Activated T-cell treated with anti-CD3 and anti-CD28 coated beads, Interleukin-2, amount 50 U/mL, for 4 hours (primary cell): ENCODE measurements around the gene MAN1A1. TPM values are rescaled to one million over a fixed set of nuclear protein-coding genes. Genes with fewer than 3 reads are reported as not detected.

ENCODE experiments used
- ATAC-seq, 2 donors: fragments of 200-7000 bp; cut with Tn5 transposase; one replicate each; pipeline ENCODE4 v1.10.0; 2021
- DNase-seq: peaks from one replicate; pipeline ENCODE4 v3.0.0-alpha.2; 2020
- H3K27me3 Mint-ChIP-seq: one replicate; pipeline ENCODE4 v1.8.0; 2021; ENCODE audit warnings: low read depth, mixed read lengths
- H3K36me3 Mint-ChIP-seq: one replicate; pipeline ENCODE4 v1.8.0; 2022; ENCODE audit warnings: mixed read lengths; ENCODE audit not compliant: insufficient read depth
- H3K4me1 Mint-ChIP-seq: one replicate; pipeline ENCODE4 v1.8.0; 2021; ENCODE audit warnings: low read depth, mixed read lengths
- H3K4me3 Mint-ChIP-seq: one replicate; pipeline ENCODE4 v1.8.0; 2021; ENCODE audit warnings: mild to moderate bottlenecking, moderate library complexity, mixed read lengths
- H3K9me3 Mint-ChIP-seq: one replicate; pipeline ENCODE4 v1.8.0; 2021; ENCODE audit warnings: mixed read lengths
- total RNA-seq, 3 donors: library from RNA; stranded (reverse); gene quantifications; one replicate each; pipeline ENCODE4 v1.2.1, GENCODE V29; 2021

The MAN1A1 gene
- total RNA-seq, 3 donors from 2014 or later: 28.5 to 33.6 (median 31.2) TPM

DNA sequence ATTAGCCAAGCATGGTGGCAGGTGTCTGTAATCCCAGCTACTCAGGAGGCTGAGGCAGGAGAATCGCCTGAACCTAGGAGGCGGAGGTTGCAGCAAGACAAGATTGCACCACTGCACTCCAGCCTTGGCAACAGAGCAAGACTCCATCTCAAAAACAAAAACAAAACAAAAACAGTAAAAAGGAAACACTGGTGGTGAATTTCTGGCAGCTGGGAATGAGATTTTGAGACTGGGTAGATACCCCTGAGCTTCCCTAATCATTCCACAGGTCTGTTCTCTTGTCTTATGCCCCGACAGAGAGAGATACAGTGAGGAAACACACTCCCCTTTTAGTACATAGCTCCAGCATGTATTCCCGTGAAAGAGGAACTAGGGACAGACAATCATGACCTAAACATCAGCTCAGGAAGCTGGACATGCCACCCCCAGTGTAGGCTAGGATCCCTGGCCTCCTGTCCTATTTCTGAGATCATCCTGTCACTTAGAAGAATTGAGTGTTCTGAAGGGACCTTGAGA is 9.6 kb downstream of the MAN1A1 start:
- Mint-ChIP-seq H3K36me3 (peaks cover 8% of the 10 kb centered on the region), H3K9me3 (no peaks in the 10 kb centered on the region), H3K4me1 (peaks cover 54% of the 10 kb centered on the region), H3K4me3 (no peak overlapping the region), H3K27me3 (no peaks in the 10 kb centered on the region)
- DNase-seq (no peak), ATAC-seq (no peak)

DNA sequence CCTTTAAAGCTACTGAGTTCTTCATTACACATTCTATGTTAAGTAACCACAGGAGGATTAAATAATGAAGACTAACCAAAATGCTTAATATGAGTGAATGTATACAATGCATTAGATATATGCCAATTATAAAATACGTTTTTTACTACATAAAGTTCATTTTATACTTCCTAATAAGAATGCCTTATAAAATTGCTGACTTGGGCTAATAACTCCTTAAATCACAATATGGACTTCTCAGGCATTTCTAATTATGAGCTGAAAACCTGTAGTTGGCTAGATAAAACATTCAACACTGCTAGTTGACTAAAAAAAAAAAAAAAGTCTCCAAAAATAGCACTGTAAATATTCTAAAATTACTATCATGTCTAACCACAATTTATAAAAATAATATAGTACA is 11.8 kb downstream of the MAN1A1 start:
- H3K27me3 Mint-ChIP-seq: no peaks in the 10 kb centered on the region
- peaks cover 39% of the 10 kb centered on the region for H3K4me1 Mint-ChIP-seq
- DNase-seq (no peak), ATAC-seq (no peak)
- H3K36me3 Mint-ChIP-seq: peaks cover 8% of the 10 kb centered on the region
- no peaks in the 10 kb centered on the region for H3K9me3 Mint-ChIP-seq
- no peak overlapping the region for H3K4me3 Mint-ChIP-seq

DNA sequence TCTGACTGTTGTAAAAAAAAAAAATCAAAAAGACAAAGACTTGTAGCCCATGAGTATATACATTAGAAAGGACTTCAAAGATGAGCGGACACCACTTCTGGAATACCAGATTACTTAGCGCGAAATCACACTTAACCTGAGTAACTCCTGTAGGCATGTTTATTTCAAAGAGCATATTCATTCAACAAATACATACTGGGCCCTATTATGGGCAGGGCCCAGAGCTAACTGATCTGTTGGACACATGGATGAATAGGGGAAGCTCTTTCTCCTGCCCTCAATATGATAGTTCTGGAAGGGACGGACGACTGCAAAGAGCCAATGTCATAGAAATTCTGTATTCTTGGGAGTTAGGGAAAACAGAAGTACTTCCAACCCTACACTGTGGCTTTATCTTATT is 12.3 kb downstream of the MAN1A1 start:
- no peaks in the 10 kb centered on the region for H3K9me3 Mint-ChIP-seq
- H3K4me1 Mint-ChIP-seq: peaks cover 37% of the 10 kb centered on the region
- no peak for DNase-seq

DNA sequence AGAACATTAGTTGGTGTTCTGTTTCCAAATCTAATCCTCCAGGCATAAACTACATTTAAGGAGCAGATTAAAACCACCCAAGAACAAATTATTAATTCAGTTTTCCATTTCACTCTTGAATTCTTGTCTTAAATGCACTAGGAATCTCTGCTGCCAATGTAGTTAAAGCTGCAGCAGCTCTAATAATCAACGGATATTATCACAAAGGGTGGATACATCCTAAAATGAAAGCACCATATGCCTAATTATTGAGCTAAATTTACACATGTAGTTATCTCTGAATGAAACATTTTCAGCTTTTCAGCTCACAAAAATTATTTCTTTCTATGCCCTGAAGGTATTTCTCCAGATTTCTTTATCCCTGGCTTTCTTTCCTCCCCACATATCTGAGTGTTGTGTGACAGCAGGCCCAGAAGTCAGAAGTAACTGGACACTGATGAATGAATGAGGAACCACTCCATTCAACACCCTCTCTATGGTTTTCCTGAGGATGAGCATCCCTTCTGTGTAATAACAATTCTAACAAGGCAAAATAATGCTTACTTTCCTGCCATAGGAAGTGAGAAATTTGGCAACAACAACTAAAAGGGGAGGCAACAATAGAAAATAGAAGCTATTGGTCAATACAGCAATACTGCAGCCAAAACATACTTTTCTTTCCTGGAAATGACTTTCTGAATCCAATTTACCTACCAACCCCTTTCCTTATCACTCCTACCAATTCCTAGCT is 14.9 kb downstream of the MAN1A1 start:
- no peak for ATAC-seq
- no peaks in the 10 kb centered on the region for H3K27me3 Mint-ChIP-seq

More for the DNA sequence above, 12.3 kb downstream of the MAN1A1 start:
- no peak for ATAC-seq
- Mint-ChIP-seq H3K36me3 (peaks cover 8% of the 10 kb centered on the region), H3K4me3 (no peak overlapping the region), H3K27me3 (no peaks in the 10 kb centered on the region)

DNA sequence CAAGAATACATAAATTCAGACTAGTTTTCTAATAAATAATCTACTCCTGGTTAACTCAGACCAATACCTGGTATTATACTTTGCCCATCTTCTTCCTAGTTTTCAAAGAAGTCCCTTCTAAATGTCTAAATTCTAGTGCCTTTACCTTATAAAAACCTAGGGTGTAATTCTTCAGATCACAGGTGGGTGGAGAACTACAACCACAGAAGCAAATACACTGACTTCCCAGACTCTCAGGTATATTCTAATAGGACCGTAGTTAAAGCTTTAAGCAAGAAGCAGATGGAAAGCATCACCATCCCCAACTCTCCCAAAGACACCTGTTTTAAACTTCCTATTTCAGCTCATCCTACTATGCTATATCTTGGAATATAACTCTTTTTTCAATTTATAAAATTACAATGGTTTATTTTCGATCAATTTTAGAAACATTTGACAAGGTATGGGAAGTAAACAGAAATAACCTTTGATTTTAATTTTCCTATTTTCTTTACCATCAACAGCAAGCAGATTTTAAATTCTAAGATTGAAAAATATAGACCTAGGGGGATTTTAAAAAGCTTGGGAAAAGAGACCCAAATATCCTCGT is 15.8 kb downstream of the MAN1A1 start:
- no peak overlapping the region for H3K4me3 Mint-ChIP-seq
- H3K9me3 Mint-ChIP-seq: no peaks in the 10 kb centered on the region
- H3K36me3 Mint-ChIP-seq: peaks cover 14% of the 10 kb centered on the region
- no peaks in the 10 kb centered on the region for H3K27me3 Mint-ChIP-seq
- DNase-seq (no peak), ATAC-seq (no peak)
- H3K4me1 Mint-ChIP-seq: peaks cover 33% of the 10 kb centered on the region

More for the DNA sequence above, 14.9 kb downstream of the MAN1A1 start:
- Mint-ChIP-seq H3K9me3 (no peaks in the 10 kb centered on the region), H3K4me1 (peaks cover 38% of the 10 kb centered on the region), H3K36me3 (peaks cover 13% of the 10 kb centered on the region), H3K4me3 (no peak overlapping the region)
- DNase-seq: no peak

DNA sequence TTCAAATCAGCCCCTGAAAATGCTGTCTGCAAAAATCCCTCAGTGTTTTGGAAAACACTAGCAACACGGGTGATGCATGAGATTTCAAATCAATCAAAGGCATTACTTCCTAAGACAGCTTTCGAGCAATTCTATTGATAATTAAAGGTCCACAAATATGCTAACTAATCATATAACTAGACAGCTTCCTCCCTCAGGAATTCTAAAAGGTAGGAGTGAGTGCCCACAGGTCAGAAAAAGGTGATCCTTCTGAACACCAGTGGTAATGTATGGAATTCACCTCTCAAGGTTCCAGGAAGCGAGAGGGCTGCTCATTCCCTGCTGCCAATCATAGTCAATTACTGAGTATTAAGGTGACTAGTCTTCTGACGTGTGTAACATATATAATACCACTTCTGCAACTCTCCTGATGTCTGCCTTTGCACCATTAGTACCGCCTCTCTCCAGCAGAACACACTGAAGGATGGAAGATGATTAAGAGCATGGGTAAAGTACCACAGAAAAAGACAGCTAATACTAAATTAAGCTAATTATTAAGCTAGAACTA is 16.4 kb downstream of the MAN1A1 start:
- H3K27me3 Mint-ChIP-seq: no peaks in the 10 kb centered on the region
- no peak for DNase-seq
- ATAC-seq: no peak

DNA sequence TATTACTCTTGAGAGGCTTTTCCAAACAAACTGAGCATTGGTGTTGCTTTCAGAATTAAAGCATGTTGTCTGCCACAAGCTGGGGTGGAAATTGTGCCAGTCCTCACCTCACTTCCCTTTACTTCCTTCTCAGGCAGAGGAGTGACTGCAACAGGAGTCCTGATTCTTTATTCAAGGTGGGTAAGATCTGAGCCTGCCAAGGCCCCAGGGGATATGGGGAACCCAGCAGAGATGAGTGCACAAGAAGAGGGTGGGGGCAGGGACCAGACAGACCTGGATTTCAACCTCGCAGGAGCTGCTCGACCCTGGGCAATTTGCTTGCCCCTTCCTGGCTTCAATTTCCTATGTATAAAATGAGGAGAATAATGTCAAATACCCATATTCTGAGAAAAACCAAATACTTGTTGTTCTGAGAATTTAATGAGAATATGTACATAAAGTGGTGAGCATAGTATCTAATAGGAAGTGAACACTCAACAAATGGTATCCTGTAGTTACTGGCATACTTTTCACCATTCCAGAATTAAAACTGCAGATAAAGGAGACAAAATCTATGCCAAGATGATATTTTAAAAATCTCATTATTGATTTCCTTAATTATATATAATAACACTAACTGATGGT is 17.8 kb downstream of the MAN1A1 start:
- ATAC-seq: no peak
- Mint-ChIP-seq H3K4me1 (peaks cover 25% of the 10 kb centered on the region), H3K36me3 (peaks cover 12% of the 10 kb centered on the region), H3K27me3 (no peaks in the 10 kb centered on the region), H3K9me3 (no peaks in the 10 kb centered on the region), H3K4me3 (no peak overlapping the region)
- no peak for DNase-seq

More for the DNA sequence above, 16.4 kb downstream of the MAN1A1 start:
- H3K9me3 Mint-ChIP-seq: no peaks in the 10 kb centered on the region
- no peak overlapping the region for H3K4me3 Mint-ChIP-seq
- H3K4me1 Mint-ChIP-seq: peaks cover 33% of the 10 kb centered on the region
- peaks cover 14% of the 10 kb centered on the region for H3K36me3 Mint-ChIP-seq

DNA sequence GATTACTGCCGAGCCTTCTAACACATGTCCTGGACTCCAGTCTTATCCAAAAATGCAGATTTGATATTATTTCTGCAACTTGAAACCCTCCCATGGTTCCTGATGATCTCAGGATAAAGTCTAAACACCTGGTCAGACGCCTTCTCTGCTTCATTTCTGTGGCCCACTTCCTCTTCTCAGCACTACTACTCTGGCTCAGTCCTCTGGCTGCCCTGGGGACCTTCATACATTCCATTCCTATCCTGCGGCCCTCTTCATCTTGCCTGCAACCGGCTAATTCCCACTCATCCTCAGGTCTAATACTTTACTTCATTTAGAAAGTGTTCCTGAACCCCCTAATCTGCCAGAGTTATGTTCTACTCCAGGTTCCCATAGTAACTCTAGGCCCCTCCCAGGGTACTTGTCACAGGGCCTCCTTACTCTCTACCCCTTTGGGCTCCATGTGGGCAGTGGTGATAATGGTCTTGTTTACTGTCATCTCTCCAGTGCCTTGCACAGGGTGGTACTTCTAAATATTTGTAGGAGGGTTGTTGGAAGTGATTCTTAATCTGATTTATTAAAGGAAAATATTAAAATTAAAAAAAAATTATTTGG is 18.9 kb downstream of the MAN1A1 start:
- Mint-ChIP-seq H3K4me3 (no peak overlapping the region), H3K27me3 (no peaks in the 10 kb centered on the region), H3K4me1 (peaks cover 16% of the 10 kb centered on the region), H3K9me3 (no peaks in the 10 kb centered on the region), H3K36me3 (peaks cover 18% of the 10 kb centered on the region)
- no peak for ATAC-seq
- DNase-seq: no peak

DNA sequence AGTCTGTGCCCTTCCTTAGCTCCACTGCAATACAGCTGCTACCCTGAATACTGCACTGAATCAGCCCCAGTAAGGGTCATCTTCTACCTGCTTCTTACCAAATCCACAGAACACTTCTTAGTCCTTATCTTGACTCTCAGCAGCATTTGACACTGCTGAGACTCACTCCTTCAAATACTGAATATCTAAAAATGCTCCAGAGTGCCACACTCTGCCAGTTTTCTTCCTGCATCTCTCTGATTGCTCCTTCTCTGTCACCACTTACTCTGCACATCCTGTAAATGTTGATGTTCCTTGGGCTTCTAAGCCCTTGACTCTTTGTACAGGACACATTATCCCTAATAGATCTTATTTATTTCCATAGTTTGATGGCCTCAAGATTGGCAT is 19.8 kb downstream of the MAN1A1 start:
- Mint-ChIP-seq H3K9me3 (no peaks in the 10 kb centered on the region), H3K4me1 (peaks cover 10% of the 10 kb centered on the region), H3K27me3 (no peaks in the 10 kb centered on the region), H3K4me3 (no peak overlapping the region), H3K36me3 (peaks cover 14% of the 10 kb centered on the region)
- DNase-seq (no peak), ATAC-seq (no peak)

DNA sequence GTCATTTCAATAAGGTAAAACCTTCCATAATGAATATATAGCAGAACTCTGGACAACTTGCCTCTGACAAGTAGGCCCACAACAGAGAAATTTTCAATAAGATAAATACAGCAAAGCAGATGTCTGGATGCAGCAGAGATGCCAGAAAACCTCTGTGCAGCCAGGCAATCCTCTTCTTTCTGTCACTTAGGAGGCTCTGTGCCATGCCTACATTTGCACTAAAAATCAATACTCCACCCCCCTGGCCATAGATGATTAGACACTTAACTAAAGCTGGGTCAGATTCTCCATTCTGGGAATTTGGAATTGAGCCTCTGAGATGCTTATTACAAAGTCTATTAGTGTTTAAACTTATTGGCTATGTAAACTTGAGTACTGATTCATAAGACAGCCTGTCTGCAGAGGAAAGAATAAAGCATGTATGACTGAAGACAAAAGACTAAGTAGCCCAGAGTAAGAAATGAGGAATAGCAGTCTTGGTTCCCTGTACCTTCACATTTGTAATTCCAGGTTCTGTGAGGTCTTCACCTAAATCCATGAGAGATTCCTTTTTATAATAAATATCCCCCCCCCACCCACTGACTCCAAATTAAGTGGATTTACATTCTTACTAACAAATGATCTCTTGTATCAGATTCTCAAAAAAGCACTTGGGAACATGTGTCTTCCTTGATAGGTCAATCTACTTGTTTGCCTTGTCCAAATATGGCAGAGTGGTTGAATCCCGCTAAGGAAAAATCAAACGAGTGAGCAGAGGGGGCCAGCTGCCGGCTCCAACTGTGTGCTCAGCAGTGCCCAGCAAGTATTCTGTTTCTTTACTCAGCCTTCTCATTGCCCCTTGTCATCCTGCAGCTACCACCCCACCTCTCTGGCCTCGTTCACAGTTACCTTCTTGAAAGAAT is 20.4 kb downstream of the MAN1A1 start:
- Mint-ChIP-seq H3K9me3 (no peaks in the 10 kb centered on the region), H3K4me3 (no peak overlapping the region), H3K27me3 (no peaks in the 10 kb centered on the region), H3K4me1 (peaks cover 10% of the 10 kb centered on the region), H3K36me3 (peaks cover 14% of the 10 kb centered on the region)
- no peak for ATAC-seq
- no peak for DNase-seq

DNA sequence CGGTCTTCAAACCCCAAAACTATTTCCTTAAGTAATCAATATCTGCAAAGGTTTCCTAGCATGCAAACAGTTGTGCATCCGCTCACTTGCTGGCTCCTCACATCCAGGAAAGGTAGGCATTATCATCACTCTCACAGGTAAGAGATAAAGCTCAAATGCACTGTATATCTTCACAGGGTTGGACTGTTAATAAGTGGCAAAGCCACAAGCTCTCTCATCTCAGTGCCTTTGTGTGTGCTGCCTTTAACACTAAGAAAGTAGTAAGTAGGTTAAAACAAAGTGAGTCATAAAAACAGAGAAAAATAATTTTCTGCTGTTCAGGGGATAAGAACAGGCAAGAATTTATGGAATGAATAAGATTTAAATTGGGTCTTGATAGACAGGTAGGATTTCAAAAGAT is 21.3 kb downstream of the MAN1A1 start:
- Mint-ChIP-seq H3K9me3 (no peaks in the 10 kb centered on the region), H3K27me3 (no peaks in the 10 kb centered on the region), H3K4me3 (no peak overlapping the region), H3K4me1 (peaks cover 15% of the 10 kb centered on the region), H3K36me3 (peaks cover 14% of the 10 kb centered on the region)
- ATAC-seq: no peak
- DNase-seq: no peak

DNA sequence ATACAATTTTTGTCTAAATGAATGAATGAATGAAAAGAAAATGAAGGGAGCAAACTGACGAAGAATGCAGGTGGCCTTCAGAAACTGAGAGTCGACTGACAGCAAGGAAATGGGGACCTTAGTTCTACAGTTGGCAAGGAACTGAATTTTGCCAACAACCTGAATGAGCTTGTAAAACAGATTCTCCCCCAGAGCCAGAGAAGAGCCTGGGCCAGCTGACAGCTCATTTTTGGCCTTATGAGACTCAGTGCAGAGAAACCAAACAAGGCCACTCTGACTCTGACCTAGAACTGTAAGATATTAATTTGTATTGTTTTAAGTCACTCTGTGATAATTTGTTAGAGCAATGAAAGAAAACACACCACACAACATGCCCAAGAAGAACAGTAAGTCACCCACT is 21.8 kb downstream of the MAN1A1 start:
- DNase-seq (no peak), ATAC-seq (no peak)
- no peak overlapping the region for H3K4me3 Mint-ChIP-seq
- H3K36me3 Mint-ChIP-seq: peaks cover 14% of the 10 kb centered on the region
- H3K27me3 Mint-ChIP-seq: no peaks in the 10 kb centered on the region
- no peaks in the 10 kb centered on the region for H3K9me3 Mint-ChIP-seq
- H3K4me1 Mint-ChIP-seq: peaks cover 20% of the 10 kb centered on the region

DNA sequence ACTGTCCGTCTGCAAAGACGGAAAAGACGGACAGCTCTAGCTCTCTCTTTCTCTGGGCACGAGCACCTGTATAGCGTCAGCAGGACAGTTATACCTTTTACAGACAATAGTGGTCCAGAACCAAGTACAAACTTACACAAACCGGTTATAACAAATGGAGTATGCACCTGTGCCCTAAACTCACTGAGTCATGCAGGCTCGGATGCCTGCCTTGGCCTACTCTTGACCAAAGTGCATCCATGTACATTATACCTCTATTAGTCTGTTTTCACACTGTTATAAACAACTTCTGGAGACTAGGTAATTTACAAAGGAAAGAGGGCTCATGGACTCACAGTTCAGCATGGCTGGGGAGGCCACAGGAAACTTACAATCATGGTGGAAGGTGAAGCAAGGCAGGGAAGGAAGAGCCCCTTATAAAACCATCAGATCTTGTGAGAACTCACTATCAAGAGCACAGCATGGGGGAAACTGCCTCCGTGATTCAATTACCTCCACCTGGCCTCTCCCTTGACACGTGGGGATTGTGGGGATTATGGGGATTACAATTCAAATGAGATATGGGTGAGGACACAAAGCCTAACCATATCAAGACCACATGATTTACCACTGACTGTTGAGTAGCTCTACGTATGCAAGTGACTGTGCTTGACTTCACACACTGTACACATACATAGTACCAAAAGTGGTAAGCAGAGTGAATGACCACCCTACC is 23.1 kb downstream of the MAN1A1 start:
- Mint-ChIP-seq H3K9me3 (no peaks in the 10 kb centered on the region), H3K36me3 (peaks cover 11% of the 10 kb centered on the region), H3K4me3 (no peak overlapping the region), H3K4me1 (peaks cover 27% of the 10 kb centered on the region), H3K27me3 (no peaks in the 10 kb centered on the region)
- no peak for DNase-seq
- no peak for ATAC-seq
